CD14-positive monocyte (primary cell): Measurements from ENCODE around the gene HSPA12A. TPM values are rescaled to one million over a fixed set of nuclear protein-coding genes. Genes with fewer than 3 reads are reported as not detected.
A peak's percentile ranks its signal among the peaks of the same experiment; 100 is the strongest.

Experiments used
- DNase-seq, 3 donors: peaks; one replicate each; pipeline ENCODE4 v3.0.0-alpha.2; 2011 to 2022
- H2AFZ ChIP-seq: 2 replicates; pipeline ENCODE4 v1.6.0; 2012; ENCODE audit warnings: mild to moderate bottlenecking, low read depth, low read length, inconsistent platforms; ENCODE audit not compliant: insufficient read depth, poor library complexity, severe bottlenecking
- H3K27ac ChIP-seq, 2 donors: 1 replicate in 1 of 2; 2 replicates in 1 of 2; pipeline ENCODE4 v1.5.1; 2012 to 2013; ENCODE audit warnings: low read length in 2 of 2, control low read depth in 1 of 2, inconsistent platforms in 1 of 2, low read depth in 1 of 2, mild to moderate bottlenecking in 1 of 2
- H3K27me3 ChIP-seq, 2 donors: one replicate each; pipeline versions ENCODE4 v1.6.0 to v1.6.1; 2011 to 2013; ENCODE audit warnings: low read length in 2 of 2; ENCODE audit not compliant: control insufficient read depth in 2 of 2, insufficient read depth in 2 of 2
- H3K36me3 ChIP-seq, 2 donors: replicated peaks in 1 of 2; 1 replicate in 1 of 2; 2 replicates in 1 of 2; pipeline versions ENCODE4 v1.5.1 to v1.6.1; 2012 to 2013; ENCODE audit warnings: low read length in 2 of 2, control low read depth in 1 of 2, inconsistent platforms in 1 of 2, mild to moderate bottlenecking in 1 of 2; ENCODE audit not compliant: insufficient read depth in 2 of 2, control insufficient read depth in 1 of 2
- H3K4me1 ChIP-seq, 2 donors: 1 replicate in 1 of 2; 2 replicates in 1 of 2; pipeline versions ENCODE4 v1.5.1 to v1.6.1; 2012 to 2013; ENCODE audit warnings: low read length in 2 of 2, control low read depth in 1 of 2, inconsistent platforms in 1 of 2, mild to moderate bottlenecking in 1 of 2, moderate library complexity in 1 of 2; ENCODE audit not compliant: insufficient read depth in 2 of 2, control insufficient read depth in 1 of 2
- H3K4me2 ChIP-seq: replicated peaks from 2 replicates; pipeline ENCODE3; 2012; ENCODE audit warnings: low read length, moderate library complexity, mild to moderate bottlenecking; ENCODE audit not compliant: poor library complexity, severe bottlenecking; ENCODE audit errors: extremely low read depth
- H3K4me3 ChIP-seq, 3 experiments: fragments of 200-600 bp in 1 of 3; sonication (generic) in 1 of 3; replicated peaks in 1 of 3; 1 replicate in 2 of 3; 2 replicates in 1 of 3; pipeline ENCODE4 v1.5.1; 2011 to 2013; ENCODE audit warnings: low read length in 3 of 3, mild to moderate bottlenecking in 3 of 3, control low read depth in 2 of 3, low read depth in 2 of 3, inconsistent platforms in 1 of 3, moderate library complexity in 1 of 3
- H3K79me2 ChIP-seq: 2 replicates; pipeline ENCODE4 v1.6.0; 2012; ENCODE audit warnings: mild to moderate bottlenecking, control low read depth, inconsistent platforms, low read length, moderate library complexity; ENCODE audit not compliant: insufficient read depth
- H3K9ac ChIP-seq: 2 replicates; pipeline ENCODE4 v1.6.0; 2017; ENCODE audit warnings: low read length, mild to moderate bottlenecking; ENCODE audit not compliant: insufficient read depth, poor library complexity, severe bottlenecking
- H3K9me3 ChIP-seq, 2 donors: replicated peaks in 1 of 2; 1 replicate in 1 of 2; 2 replicates in 1 of 2; pipeline versions ENCODE4 v1.5.1 to v1.6.1; 2012 to 2013; ENCODE audit warnings: low read length in 2 of 2, control low read depth in 1 of 2; ENCODE audit not compliant: control insufficient read depth in 1 of 2, insufficient read depth in 1 of 2
- H4K20me1 ChIP-seq: 2 replicates; pipeline ENCODE4 v1.6.0; 2012; ENCODE audit warnings: mild to moderate bottlenecking, low read length, control low read depth, moderate library complexity; ENCODE audit not compliant: insufficient read depth
- H3K27ac Mint-ChIP-seq, 7 donors: one replicate each; pipeline ENCODE4 v1.8.0; 2020; ENCODE audit warnings: mild to moderate bottlenecking in 7 of 7, mixed read lengths in 7 of 7, moderate library complexity in 6 of 7, inconsistent platforms in 2 of 7
- H3K27me3 Mint-ChIP-seq, 3 donors: one replicate each; pipeline ENCODE4 v1.8.0; 2021 to 2022; ENCODE audit warnings: low read depth in 3 of 3, mild to moderate bottlenecking in 3 of 3, mixed read lengths in 3 of 3, moderate library complexity in 3 of 3, inconsistent platforms in 1 of 3
- H3K36me3 Mint-ChIP-seq, 2 donors: one replicate each; pipeline ENCODE4 v1.8.0; 2020; ENCODE audit warnings: mixed read lengths in 2 of 2, inconsistent platforms in 1 of 2, mild to moderate bottlenecking in 1 of 2
- H3K4me1 Mint-ChIP-seq: one replicate; pipeline ENCODE4 v1.8.0; 2020; ENCODE audit warnings: mild to moderate bottlenecking, mixed read lengths
- H3K4me3 Mint-ChIP-seq, 2 donors: one replicate each; pipeline ENCODE4 v1.8.0; 2020; ENCODE audit warnings: mild to moderate bottlenecking in 2 of 2, mixed read lengths in 2 of 2, moderate library complexity in 1 of 2
- H3K9me3 Mint-ChIP-seq, 7 donors: one replicate each; pipeline ENCODE4 v1.8.0; 2020 to 2022; ENCODE audit warnings: mixed read lengths in 7 of 7, mild to moderate bottlenecking in 6 of 7, moderate library complexity in 6 of 7, inconsistent platforms in 2 of 7
- WGBS: methylation state at CpG from one replicate; pipeline ENCODE4 v1.1.5; 2013; ENCODE audit warnings: missing lambda C conversion rate; ENCODE audit not compliant: insufficient coverage; 5-methylcytosine and 5-hydroxymethylcytosine counted together
- intact Hi-C, 2 donors: fragments of 100-400 bp; cut with micrococcal nuclease; formaldehyde crosslinking; loops; one replicate each; pipeline versions ENCODE4 v1.15.0 to v1.15.1; 2023
- polyA plus RNA-seq, 3 donors: library from polyadenylated mRNA; depleted of rRNA in 1 of 3; unstranded in 2 of 3; stranded (reverse) in 1 of 3; fragments of 300-500 nt in 2 of 3; fragments of >200 nt in 1 of 3; fragmentation: Illumina TruSeq in 2 of 3; gene quantifications; 1 replicate in 2 of 3; 2 replicates in 1 of 3; pipeline ENCODE4 v1.2.3, GENCODE V29; 2012 to 2021
- TF ChIP-seq, protein P1 (sequence below): fragments of 200-600 bp; IDR thresholded peaks from one replicate; pipeline ENCODE4 v1.8.0; 2022; ENCODE audit warnings: antibody characterized with exemption, mild to moderate bottlenecking

The HSPA12A gene
- polyA plus RNA-seq, 3 donors = 0.01 TPM; not detected in 2

DNA sequence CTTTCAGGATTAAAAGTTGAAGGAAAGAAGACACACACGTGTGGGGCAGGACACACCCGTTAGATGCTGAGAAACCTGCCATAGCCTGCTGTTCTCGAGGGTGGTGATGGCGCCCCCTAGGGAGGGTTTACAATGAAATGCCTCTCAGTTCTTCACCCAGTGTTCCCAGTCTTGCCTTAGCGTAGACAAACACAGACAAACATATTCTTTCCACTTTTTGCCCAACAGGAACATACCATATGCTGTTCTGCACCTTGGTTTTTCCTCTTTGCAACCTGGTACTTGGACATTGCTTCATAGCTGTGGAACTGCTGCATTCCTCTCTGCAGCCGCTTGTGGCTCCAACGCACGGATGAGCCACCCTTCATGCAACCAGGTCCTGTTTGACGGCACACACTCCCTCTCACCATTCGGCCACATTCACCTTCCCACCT is 23.3 kb upstream of the HSPA12A start:
- Mint-ChIP-seq H3K27me3 (peaks cover 7 to 28% (median 9%) of the 10 kb centered on the region in 3 donors), H3K27ac (no peak overlapping the region), H3K4me3 (no peak overlapping the region), H3K36me3 (no peaks in the 10 kb centered on the region), H3K4me1 (no peaks in the 10 kb centered on the region), H3K9me3 (peaks cover 0 to 6% (median 0%) of the 10 kb centered on the region in 7 donors)
- no peak for DNase-seq
- H3K4me3 ChIP-seq = no peak overlapping the region
- H4K20me1 ChIP-seq = no peaks in the 10 kb centered on the region
- peaks cover 0 to 2% of the 10 kb centered on the region in 2 donors for H3K27me3 ChIP-seq
- H3K4me2 ChIP-seq = no peak overlapping the region
- H3K79me2 ChIP-seq = no peaks in the 10 kb centered on the region
- no peaks in the 10 kb centered on the region for H3K4me1 ChIP-seq
- no peak overlapping the region for H3K9ac ChIP-seq
- no peaks in the 10 kb centered on the region for H3K36me3 ChIP-seq
- TF ChIP-seq, protein P1, sequence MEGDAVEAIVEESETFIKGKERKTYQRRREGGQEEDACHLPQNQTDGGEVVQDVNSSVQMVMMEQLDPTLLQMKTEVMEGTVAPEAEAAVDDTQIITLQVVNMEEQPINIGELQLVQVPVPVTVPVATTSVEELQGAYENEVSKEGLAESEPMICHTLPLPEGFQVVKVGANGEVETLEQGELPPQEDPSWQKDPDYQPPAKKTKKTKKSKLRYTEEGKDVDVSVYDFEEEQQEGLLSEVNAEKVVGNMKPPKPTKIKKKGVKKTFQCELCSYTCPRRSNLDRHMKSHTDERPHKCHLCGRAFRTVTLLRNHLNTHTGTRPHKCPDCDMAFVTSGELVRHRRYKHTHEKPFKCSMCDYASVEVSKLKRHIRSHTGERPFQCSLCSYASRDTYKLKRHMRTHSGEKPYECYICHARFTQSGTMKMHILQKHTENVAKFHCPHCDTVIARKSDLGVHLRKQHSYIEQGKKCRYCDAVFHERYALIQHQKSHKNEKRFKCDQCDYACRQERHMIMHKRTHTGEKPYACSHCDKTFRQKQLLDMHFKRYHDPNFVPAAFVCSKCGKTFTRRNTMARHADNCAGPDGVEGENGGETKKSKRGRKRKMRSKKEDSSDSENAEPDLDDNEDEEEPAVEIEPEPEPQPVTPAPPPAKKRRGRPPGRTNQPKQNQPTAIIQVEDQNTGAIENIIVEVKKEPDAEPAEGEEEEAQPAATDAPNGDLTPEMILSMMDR = peak; percentile 45
- intact Hi-C loops = no loop called here
- no peak overlapping the region for H3K27ac ChIP-seq
- no peak overlapping the region for H2AFZ ChIP-seq
- 96% methylated on average over 6 of the region's 10 CpGs for WGBS
- no peaks in the 10 kb centered on the region for H3K9me3 ChIP-seq

GRCh38 chr10:116764979-116765378 is 22.6 kb upstream of the HSPA12A start:
- no peak overlapping the region for H3K27ac ChIP-seq
- DNase-seq = no peak
- intact Hi-C loops = no loop called here
- Mint-ChIP-seq H3K36me3 (no peaks in the 10 kb centered on the region), H3K9me3 (peaks cover 0 to 6% (median 0%) of the 10 kb centered on the region in 7 donors), H3K4me3 (no peak overlapping the region), H3K27me3 (peaks cover 7 to 29% (median 12%) of the 10 kb centered on the region in 3 donors), H3K27ac (no peak overlapping the region), H3K4me1 (no peaks in the 10 kb centered on the region)
- no peaks in the 10 kb centered on the region for H4K20me1 ChIP-seq
- no peaks in the 10 kb centered on the region for H3K36me3 ChIP-seq
- TF ChIP-seq, protein P1 = no peak
- no peak overlapping the region for H3K4me3 ChIP-seq
- no peak overlapping the region for H3K4me2 ChIP-seq
- H2AFZ ChIP-seq = no peak overlapping the region
- no peak overlapping the region for H3K9ac ChIP-seq
- no peaks in the 10 kb centered on the region for H3K79me2 ChIP-seq
- H3K27me3 ChIP-seq = peaks cover 0 to 2% of the 10 kb centered on the region in 2 donors
- H3K4me1 ChIP-seq = no peaks in the 10 kb centered on the region
- no peaks in the 10 kb centered on the region for H3K9me3 ChIP-seq
